H9 (cell line): ENCODE results near the gene RUVBL1. TPM values are rescaled to one million over a fixed set of nuclear protein-coding genes. Genes with fewer than 3 reads are reported as not detected.

ENCODE experiments used
- DNase-seq: peaks from one replicate; pipeline ENCODE4 v3.0.0-alpha.2; 2017
- H2AFZ ChIP-seq: one replicate; pipeline ENCODE4 v1.6.1; 2013; ENCODE audit warnings: mild to moderate bottlenecking, low read length, control low read depth, moderate library complexity
- H2AK5ac ChIP-seq: 2 replicates; pipeline ENCODE4 v1.6.1; 2013; ENCODE audit warnings: low read length, control low read depth, mixed read lengths; ENCODE audit not compliant: insufficient read length
- H2BK120ac ChIP-seq: one replicate; pipeline ENCODE4 v1.6.1; 2013; ENCODE audit warnings: low read depth, mild to moderate bottlenecking, low read length, control low read depth, inconsistent platforms; ENCODE audit not compliant: poor library complexity, severe bottlenecking
- H2BK12ac ChIP-seq: 2 replicates; pipeline ENCODE4 v1.6.1; 2013; ENCODE audit warnings: low read length, control low read depth, mixed read lengths, low read depth; ENCODE audit not compliant: insufficient read length
- H2BK15ac ChIP-seq: 2 replicates; pipeline ENCODE4 v1.6.1; 2013; ENCODE audit warnings: low read depth, low read length, control low read depth
- H2BK20ac ChIP-seq: one replicate; pipeline ENCODE4 v1.6.1; 2013; ENCODE audit warnings: low read depth, mild to moderate bottlenecking, low read length, control low read depth, inconsistent platforms; ENCODE audit not compliant: poor library complexity, severe bottlenecking
- H2BK5ac ChIP-seq: 2 replicates; pipeline ENCODE4 v1.6.1; 2013; ENCODE audit warnings: low read length, control low read depth, mixed read lengths; ENCODE audit not compliant: insufficient read length
- H3K14ac ChIP-seq: 2 replicates; pipeline ENCODE4 v1.6.1; 2013; ENCODE audit warnings: low read length, control low read depth; ENCODE audit not compliant: insufficient read depth
- H3K18ac ChIP-seq: 2 replicates; pipeline ENCODE4 v1.6.1; 2013; ENCODE audit warnings: low read depth, mild to moderate bottlenecking, mixed read lengths, low read length, control low read depth; ENCODE audit not compliant: insufficient read length
- H3K23ac ChIP-seq: 2 replicates; pipeline ENCODE4 v1.6.1; 2013; ENCODE audit warnings: low read length, control low read depth, mixed read lengths, low read depth; ENCODE audit not compliant: insufficient read length
- H3K23me2 ChIP-seq: 2 replicates; pipeline ENCODE4 v1.6.1; 2013; ENCODE audit warnings: low read depth, mild to moderate bottlenecking, mixed read lengths, low read length, control low read depth; ENCODE audit not compliant: insufficient read length, poor library complexity, severe bottlenecking
- H3K27ac ChIP-seq: 2 replicates; pipeline ENCODE4 v1.5.1; 2013; ENCODE audit warnings: low read length, control low read depth, mixed read lengths, low read depth; ENCODE audit not compliant: insufficient read length
- H3K27me3 ChIP-seq: 2 replicates; pipeline ENCODE4 v1.6.1; 2013; ENCODE audit warnings: low read length, control low read depth, inconsistent platforms; ENCODE audit not compliant: insufficient read depth
- H3K4ac ChIP-seq: 2 replicates; pipeline ENCODE4 v1.6.1; 2013; ENCODE audit warnings: low read depth, mild to moderate bottlenecking, control low read depth, inconsistent platforms, low read length, moderate library complexity
- H3K4me1 ChIP-seq: 2 replicates; pipeline ENCODE4 v1.6.1; 2013; ENCODE audit warnings: low read length, control low read depth, inconsistent platforms; ENCODE audit not compliant: insufficient read depth
- H3K4me2 ChIP-seq: 2 replicates; pipeline ENCODE4 v1.6.1; 2013; ENCODE audit warnings: low read length, control low read depth, mixed read lengths; ENCODE audit not compliant: insufficient read length, insufficient read depth
- H3K56ac ChIP-seq: 2 replicates; pipeline ENCODE4 v1.6.1; 2013; ENCODE audit warnings: low read depth, mild to moderate bottlenecking, mixed read lengths, low read length, control low read depth; ENCODE audit not compliant: insufficient read length
- H3K79me1 ChIP-seq: 2 replicates; pipeline ENCODE4 v1.6.1; 2013; ENCODE audit warnings: low read depth, mild to moderate bottlenecking, moderate library complexity, low read length, control low read depth, inconsistent platforms; ENCODE audit not compliant: insufficient read depth, poor library complexity, severe bottlenecking
- H3K79me2 ChIP-seq: 2 replicates; pipeline ENCODE4 v1.6.1; 2013; ENCODE audit warnings: low read length, control low read depth, inconsistent platforms; ENCODE audit not compliant: insufficient read depth
- H3K9ac ChIP-seq: 2 replicates; pipeline ENCODE4 v1.6.1; 2013; ENCODE audit warnings: low read length, control low read depth, mixed read lengths; ENCODE audit not compliant: insufficient read length; ENCODE audit errors: extremely low read depth
- H3K9me3 ChIP-seq: one replicate; pipeline ENCODE4 v1.6.1; 2013; ENCODE audit warnings: low read depth, low read length, inconsistent platforms; ENCODE audit not compliant: control insufficient read depth
- H3T11ph ChIP-seq: one replicate; pipeline ENCODE4 v1.6.1; 2013; ENCODE audit warnings: mild to moderate bottlenecking, low read length, control low read depth, inconsistent platforms
- H4K20me1 ChIP-seq: one replicate; pipeline ENCODE4 v1.6.1; 2013; ENCODE audit not compliant: control insufficient read depth, insufficient read length, insufficient read depth
- H4K5ac ChIP-seq: 2 replicates; pipeline ENCODE4 v1.6.1; 2013; ENCODE audit warnings: low read depth, mild to moderate bottlenecking, mixed read lengths, low read length, control low read depth; ENCODE audit not compliant: insufficient read length
- H4K8ac ChIP-seq: replicated peaks from 2 replicates; pipeline ENCODE4 v1.6.1; 2013; ENCODE audit warnings: low read length, control low read depth, mixed read lengths, low read depth; ENCODE audit not compliant: insufficient read length
- H4K91ac ChIP-seq: 2 replicates; pipeline ENCODE4 v1.6.1; 2013; ENCODE audit warnings: low read depth, mild to moderate bottlenecking, moderate library complexity, mixed read lengths, low read length, control low read depth; ENCODE audit not compliant: insufficient read length
- H3K27ac Mint-ChIP-seq, 3 experiments: 2 replicates in 2 of 3; 3 replicates in 1 of 3; pipeline ENCODE4 v1.8.0; 2020 to 2021; ENCODE audit warnings: mixed read lengths in 3 of 3, mild to moderate bottlenecking in 1 of 3, moderate library complexity in 1 of 3
- H3K27me3 Mint-ChIP-seq: 2 replicates; pipeline ENCODE4 v1.8.0; 2021; ENCODE audit warnings: low read depth, mild to moderate bottlenecking, moderate library complexity, mixed read lengths
- H3K36me3 Mint-ChIP-seq, 3 experiments: 2 replicates in 2 of 3; 3 replicates in 1 of 3; pipeline ENCODE4 v1.8.0; 2020 to 2021; ENCODE audit warnings: low read depth in 3 of 3, mixed read lengths in 3 of 3; ENCODE audit not compliant: insufficient read depth in 1 of 3
- H3K4me1 Mint-ChIP-seq, 2 experiments: 2 replicates each; pipeline ENCODE4 v1.8.0; 2020; ENCODE audit warnings: mixed read lengths in 2 of 2
- H3K4me3 Mint-ChIP-seq, 2 experiments: 2 replicates in 1 of 2; 3 replicates in 1 of 2; pipeline ENCODE4 v1.8.0; 2020 to 2021; ENCODE audit warnings: mild to moderate bottlenecking in 2 of 2, mixed read lengths in 2 of 2, moderate library complexity in 1 of 2
- H3K9me3 Mint-ChIP-seq, 2 experiments: 2 replicates in 1 of 2; 3 replicates in 1 of 2; pipeline ENCODE4 v1.8.0; 2020; ENCODE audit warnings: mild to moderate bottlenecking in 2 of 2, mixed read lengths in 2 of 2, moderate library complexity in 1 of 2
- WGBS: extraction: QIAGEN DNeasy Blood & Tissue Kit; methylation state at CpG from one replicate; pipeline ENCODE4 v1.1.7; 2013; ENCODE audit warnings: missing lambda C conversion rate, low lambda C conversion rate, mixed read lengths; ENCODE audit not compliant: insufficient read length; ENCODE audit errors: extremely low coverage; 5-methylcytosine and 5-hydroxymethylcytosine counted together
- total RNA-seq: library from RNA; stranded (reverse); gene quantifications from 2 replicates; pipeline ENCODE4 v1.2.1, GENCODE V29; 2021
- TF ChIP-seq, protein P1 (sequence below): fragments of 200-600 bp; sonication (generic); conservative IDR thresholded peaks from 3 replicates; pipeline ENCODE4 v1.8.0; 2021; ENCODE audit warnings: antibody characterized with exemption, mild to moderate bottlenecking

Gene RUVBL1
- total RNA-seq, 1 experiment from 2014 or later: 99.6 TPM

DNA sequence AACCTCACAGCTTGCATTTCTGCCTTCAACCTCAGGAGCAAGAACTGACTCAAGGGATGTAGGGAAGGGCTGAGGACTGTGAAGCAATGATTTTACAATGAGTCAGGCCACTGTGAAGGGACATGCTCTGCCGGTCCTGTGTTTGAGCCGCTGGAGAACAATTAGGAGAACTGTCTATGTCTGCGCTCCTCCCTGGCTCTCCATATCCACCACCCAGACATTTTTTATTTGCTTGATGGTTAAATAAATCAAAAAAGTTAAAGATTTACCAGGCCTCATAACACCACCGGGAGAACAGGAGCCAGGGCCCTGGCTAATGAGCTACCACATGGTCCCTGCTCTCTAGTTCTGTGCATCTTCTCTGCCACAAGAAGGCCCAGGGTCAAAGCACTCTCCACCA is 41.8 kb downstream of the RUVBL1 start:
- H3T11ph ChIP-seq: no peak overlapping the region
- no peak overlapping the region for H3K14ac ChIP-seq
- Mint-ChIP-seq H3K36me3 (peaks cover 31 to 82% (median 80%) of the 10 kb centered on the region in 3 experiments; a peak in 6 of 7 replicates), H3K4me1 (peaks cover 6 to 7% of the 10 kb centered on the region in 2 experiments; a peak in 2 of 4 replicates), H3K27me3 (peaks cover 4% of the 10 kb centered on the region), H3K4me3 (no peak overlapping the region), H3K27ac (no peak overlapping the region), H3K9me3 (no peaks in the 10 kb centered on the region)
- no peak overlapping the region for H4K91ac ChIP-seq
- no peak overlapping the region for H3K4ac ChIP-seq
- H2BK5ac ChIP-seq: no peak overlapping the region
- H4K20me1 ChIP-seq: no peaks in the 10 kb centered on the region
- H3K4me2 ChIP-seq: no peak overlapping the region
- H3K27ac ChIP-seq: no peak overlapping the region
- no peak overlapping the region for H4K5ac ChIP-seq
- no peak for DNase-seq
- no peak overlapping the region for H3K56ac ChIP-seq
- no peak overlapping the region for H2BK12ac ChIP-seq
- H2BK20ac ChIP-seq: no peak overlapping the region
- H3K9ac ChIP-seq: no peak overlapping the region
- H3K4me1 ChIP-seq: peaks cover 3% of the 10 kb centered on the region; the same call in 1 of the 2 replicates
- no peak overlapping the region for H2BK120ac ChIP-seq
- no peaks in the 10 kb centered on the region for H3K79me2 ChIP-seq
- no CpG with 5 or more reads among the region's 4 CpGs for WGBS
- TF ChIP-seq, protein P1, sequence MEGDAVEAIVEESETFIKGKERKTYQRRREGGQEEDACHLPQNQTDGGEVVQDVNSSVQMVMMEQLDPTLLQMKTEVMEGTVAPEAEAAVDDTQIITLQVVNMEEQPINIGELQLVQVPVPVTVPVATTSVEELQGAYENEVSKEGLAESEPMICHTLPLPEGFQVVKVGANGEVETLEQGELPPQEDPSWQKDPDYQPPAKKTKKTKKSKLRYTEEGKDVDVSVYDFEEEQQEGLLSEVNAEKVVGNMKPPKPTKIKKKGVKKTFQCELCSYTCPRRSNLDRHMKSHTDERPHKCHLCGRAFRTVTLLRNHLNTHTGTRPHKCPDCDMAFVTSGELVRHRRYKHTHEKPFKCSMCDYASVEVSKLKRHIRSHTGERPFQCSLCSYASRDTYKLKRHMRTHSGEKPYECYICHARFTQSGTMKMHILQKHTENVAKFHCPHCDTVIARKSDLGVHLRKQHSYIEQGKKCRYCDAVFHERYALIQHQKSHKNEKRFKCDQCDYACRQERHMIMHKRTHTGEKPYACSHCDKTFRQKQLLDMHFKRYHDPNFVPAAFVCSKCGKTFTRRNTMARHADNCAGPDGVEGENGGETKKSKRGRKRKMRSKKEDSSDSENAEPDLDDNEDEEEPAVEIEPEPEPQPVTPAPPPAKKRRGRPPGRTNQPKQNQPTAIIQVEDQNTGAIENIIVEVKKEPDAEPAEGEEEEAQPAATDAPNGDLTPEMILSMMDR: no peak
- no peaks in the 10 kb centered on the region for H3K27me3 ChIP-seq
- H2BK15ac ChIP-seq: no peak overlapping the region
- no peaks in the 10 kb centered on the region for H3K9me3 ChIP-seq
- no peaks in the 10 kb centered on the region for H3K79me1 ChIP-seq
- no peak overlapping the region for H2AFZ ChIP-seq
- H3K23me2 ChIP-seq: no peaks in the 10 kb centered on the region
- no peak overlapping the region for H3K18ac ChIP-seq
- no peak overlapping the region for H4K8ac ChIP-seq
- no peak overlapping the region for H3K23ac ChIP-seq
- H2AK5ac ChIP-seq: no peak overlapping the region
